Measurements from ENCODE around the gene HACD4. TPM values are rescaled to one million over a fixed set of nuclear protein-coding genes. Genes with fewer than 3 reads are reported as not detected.

The HACD4 gene
- polyA plus RNA-seq, 1 donor (not counting 4 experiments of a cell fraction or from before 2014, with no cell fraction given), result 10.4 TPM

DNA sequence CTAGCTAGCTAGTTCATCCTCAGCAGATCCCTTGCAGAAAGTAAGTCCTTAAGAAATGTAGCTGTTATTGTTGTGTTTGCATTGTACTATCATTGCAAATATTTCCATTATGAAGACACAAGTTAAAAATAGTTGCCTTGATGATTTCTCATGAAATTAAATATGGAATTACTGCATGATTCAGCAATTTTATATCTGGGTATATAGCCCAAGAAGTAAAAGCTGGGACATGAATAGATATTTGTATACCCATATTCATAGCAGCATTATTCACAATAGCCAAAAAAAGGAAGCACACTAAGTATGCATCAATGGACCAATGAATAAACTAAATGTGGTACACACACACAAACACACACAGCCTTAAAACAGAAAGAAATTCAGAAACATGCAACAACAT is 39.5 kb upstream of the HACD4 start:
- DNase-seq (ENCODE audit: low read depth, low spot score) (no peak), FAIRE-seq (no peak)
- Histone ChIP-seq H3K4me3 (ENCODE audit: control insufficient read depth in 2 of 3, extremely low read depth in 1 of 3, insufficient read depth in 2 of 3, low read depth in 1 of 3, low read length in 3 of 3) (no peak overlapping the region), H3K27ac (ENCODE audit: control insufficient read depth, insufficient read depth, low read length) (no peak overlapping the region), H3K79me2 (ENCODE audit: control insufficient read depth, insufficient read depth, low read length) (no peaks in the 10 kb centered on the region), H2AFZ (ENCODE audit: control insufficient read depth, low read length) (no peak overlapping the region), H4K20me1 (ENCODE audit: control insufficient read depth, extremely low read depth, insufficient read depth, low read length) (no peaks in the 10 kb centered on the region), H3K9ac (ENCODE audit: control insufficient read depth, extremely low read depth, insufficient read depth, low read length) (no peak overlapping the region), H3K36me3 (ENCODE audit: control insufficient read depth in 2 of 2, extremely low read depth in 1 of 2, insufficient read depth in 2 of 2, low read length in 2 of 2) (no peaks in the 10 kb centered on the region), H3K9me3 (ENCODE audit: control insufficient read depth, low read depth, low read length) (no peaks in the 10 kb centered on the region), H3K9me1 (ENCODE audit: control insufficient read depth, extremely low read depth, insufficient read depth, low read length) (no peaks in the 10 kb centered on the region), H3K27me3 (ENCODE audit: control insufficient read depth, extremely low read depth, insufficient read depth, low read length) (no peaks in the 10 kb centered on the region), H3K4me2 (ENCODE audit: control insufficient read depth, extremely low read depth, insufficient read depth, low read depth, low read length) (no peak overlapping the region), H3K4me1 (ENCODE audit: control insufficient read depth, extremely low read depth, insufficient read depth, low read length) (peaks cover 8% of the 10 kb centered on the region)
- dilution Hi-C loops (cut with MboI; ENCODE audit: extremely low pct_ligation_motif_present, low sequenced_read_pairs), result no loop called here
- TF ChIP-seq, protein P1, sequence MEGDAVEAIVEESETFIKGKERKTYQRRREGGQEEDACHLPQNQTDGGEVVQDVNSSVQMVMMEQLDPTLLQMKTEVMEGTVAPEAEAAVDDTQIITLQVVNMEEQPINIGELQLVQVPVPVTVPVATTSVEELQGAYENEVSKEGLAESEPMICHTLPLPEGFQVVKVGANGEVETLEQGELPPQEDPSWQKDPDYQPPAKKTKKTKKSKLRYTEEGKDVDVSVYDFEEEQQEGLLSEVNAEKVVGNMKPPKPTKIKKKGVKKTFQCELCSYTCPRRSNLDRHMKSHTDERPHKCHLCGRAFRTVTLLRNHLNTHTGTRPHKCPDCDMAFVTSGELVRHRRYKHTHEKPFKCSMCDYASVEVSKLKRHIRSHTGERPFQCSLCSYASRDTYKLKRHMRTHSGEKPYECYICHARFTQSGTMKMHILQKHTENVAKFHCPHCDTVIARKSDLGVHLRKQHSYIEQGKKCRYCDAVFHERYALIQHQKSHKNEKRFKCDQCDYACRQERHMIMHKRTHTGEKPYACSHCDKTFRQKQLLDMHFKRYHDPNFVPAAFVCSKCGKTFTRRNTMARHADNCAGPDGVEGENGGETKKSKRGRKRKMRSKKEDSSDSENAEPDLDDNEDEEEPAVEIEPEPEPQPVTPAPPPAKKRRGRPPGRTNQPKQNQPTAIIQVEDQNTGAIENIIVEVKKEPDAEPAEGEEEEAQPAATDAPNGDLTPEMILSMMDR (optimal IDR thresholded peaks at IDR 0.05 in 1 of 3, IDR thresholded peaks at IDR 0.05 in 1 of 3, conservative IDR thresholded peaks at IDR 0.05 in 1 of 3; ENCODE audit: extremely low read depth in 1 of 3, insufficient read depth in 2 of 3, low read length in 3 of 3), result no peak
- TF ChIP-seq EZH2 (IDR thresholded peaks at IDR 0.05; ENCODE audit: low read length), result no peak

DNA sequence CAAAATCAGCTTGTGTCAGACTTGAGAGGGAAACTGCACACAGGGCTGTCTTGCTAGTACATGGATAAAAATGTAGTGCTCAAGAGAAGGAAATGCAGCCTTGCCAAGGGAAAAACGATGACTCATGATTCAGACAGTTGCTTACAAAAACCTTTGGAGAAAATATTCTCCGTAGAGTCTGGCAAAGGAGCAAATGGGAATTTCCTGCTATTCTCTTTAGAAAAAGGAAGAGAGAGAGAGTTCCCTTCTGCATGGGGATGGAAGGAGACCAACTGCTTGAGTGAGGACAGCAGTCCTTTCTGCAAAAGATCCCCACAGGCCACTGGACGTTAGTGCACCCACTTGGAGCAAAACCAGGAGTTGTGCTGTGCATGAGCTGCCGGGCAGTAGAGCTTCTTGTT is 38.7 kb upstream of the HACD4 start:
- H3K9me3 ChIP-seq (ENCODE audit: control insufficient read depth, low read depth, low read length), result no peaks in the 10 kb centered on the region
- no peaks in the 10 kb centered on the region for H4K20me1 ChIP-seq (ENCODE audit: control insufficient read depth, extremely low read depth, insufficient read depth, low read length)
- H3K4me3 ChIP-seq (ENCODE audit: control insufficient read depth in 2 of 3, extremely low read depth in 1 of 3, insufficient read depth in 2 of 3, low read depth in 1 of 3, low read length in 3 of 3), result peak overlapping the region in 1 of 3 experiments; percentile 28
- TF ChIP-seq, protein P1 (optimal IDR thresholded peaks at IDR 0.05 in 1 of 3, IDR thresholded peaks at IDR 0.05 in 1 of 3, conservative IDR thresholded peaks at IDR 0.05 in 1 of 3; ENCODE audit: extremely low read depth in 1 of 3, insufficient read depth in 2 of 3, low read length in 3 of 3), result peak in 2 of 3 experiments; percentile 40 to 47
- no peak for TF ChIP-seq EZH2 (IDR thresholded peaks at IDR 0.05; ENCODE audit: low read length)
- peaks cover 8% of the 10 kb centered on the region for H3K4me1 ChIP-seq (ENCODE audit: control insufficient read depth, extremely low read depth, insufficient read depth, low read length)
- H2AFZ ChIP-seq (ENCODE audit: control insufficient read depth, low read length), result peak overlapping the region; percentile 79
- no peak overlapping the region for H3K27ac ChIP-seq (ENCODE audit: control insufficient read depth, insufficient read depth, low read length)
- H3K4me2 ChIP-seq (ENCODE audit: control insufficient read depth, extremely low read depth, insufficient read depth, low read depth, low read length), result peak overlapping the region; percentile 70
- peak; percentile 46 for DNase-seq (ENCODE audit: low read depth, low spot score)
- H3K9me1 ChIP-seq (ENCODE audit: control insufficient read depth, extremely low read depth, insufficient read depth, low read length), result no peaks in the 10 kb centered on the region
- H3K27me3 ChIP-seq (ENCODE audit: control insufficient read depth, extremely low read depth, insufficient read depth, low read length), result no peaks in the 10 kb centered on the region
- H3K79me2 ChIP-seq (ENCODE audit: control insufficient read depth, insufficient read depth, low read length), result no peaks in the 10 kb centered on the region
- dilution Hi-C loops (cut with MboI; ENCODE audit: extremely low pct_ligation_motif_present, low sequenced_read_pairs), result no loop called here
- peak; percentile 95 for FAIRE-seq
- no peaks in the 10 kb centered on the region for H3K36me3 ChIP-seq (ENCODE audit: control insufficient read depth in 2 of 2, extremely low read depth in 1 of 2, insufficient read depth in 2 of 2, low read length in 2 of 2)
- H3K9ac ChIP-seq (ENCODE audit: control insufficient read depth, extremely low read depth, insufficient read depth, low read length), result no peak overlapping the region
